M059J (cell line): ENCODE data around the gene HAL. TPM values are rescaled to one million over a fixed set of nuclear protein-coding genes. Genes with fewer than 3 reads are reported as not detected.
A peak's percentile ranks its signal among the peaks of the same experiment; 100 is the strongest.
"Not testable (repeated sequence)": the region's sequence is repeated elsewhere in the genome, so short reads cannot be mapped to it uniquely, and the experiment has no call there.

Experiments used
- DNase-seq: peaks from one replicate; pipeline ENCODE4 v3.0.0-alpha.2; 2012; ENCODE audit warnings: low read depth
- total RNA-seq: library from RNA; depleted of rRNA; stranded (reverse); fragments of >200 nt; shearing (Covaris generic); gene quantifications from 2 replicates; pipeline ENCODE4 v1.2.3, GENCODE V29; 2014

Gene HAL
- total RNA-seq, 1 experiment from 2014 or later, result not detected

DNA sequence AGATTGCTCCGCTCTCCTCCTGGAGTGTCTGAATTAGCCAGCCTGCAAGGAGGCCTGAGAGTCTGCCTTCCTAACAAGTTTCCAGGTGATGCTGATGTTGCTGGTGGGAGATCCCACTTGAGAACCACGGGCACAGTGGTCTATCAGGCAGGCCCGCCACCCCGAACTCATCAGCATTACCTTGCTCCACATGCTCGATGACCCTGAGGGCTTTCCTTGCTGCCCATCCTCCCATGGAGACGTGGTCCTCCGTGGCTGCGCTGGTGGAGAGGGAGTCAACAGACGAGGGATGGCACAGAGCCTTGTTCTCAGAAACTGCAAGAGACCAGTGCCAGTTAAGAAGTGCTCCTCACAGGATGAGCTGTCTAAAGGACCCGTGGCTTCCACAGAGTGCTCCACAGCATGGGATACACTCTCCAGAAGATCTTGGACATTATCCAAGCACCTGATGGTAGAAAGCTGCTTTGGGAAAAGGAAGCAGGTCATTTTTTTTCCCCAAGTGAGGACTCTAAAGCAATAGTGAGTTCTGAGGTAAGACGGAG, 18.3 kb downstream of the HAL start:
- no peak for DNase-seq

DNA sequence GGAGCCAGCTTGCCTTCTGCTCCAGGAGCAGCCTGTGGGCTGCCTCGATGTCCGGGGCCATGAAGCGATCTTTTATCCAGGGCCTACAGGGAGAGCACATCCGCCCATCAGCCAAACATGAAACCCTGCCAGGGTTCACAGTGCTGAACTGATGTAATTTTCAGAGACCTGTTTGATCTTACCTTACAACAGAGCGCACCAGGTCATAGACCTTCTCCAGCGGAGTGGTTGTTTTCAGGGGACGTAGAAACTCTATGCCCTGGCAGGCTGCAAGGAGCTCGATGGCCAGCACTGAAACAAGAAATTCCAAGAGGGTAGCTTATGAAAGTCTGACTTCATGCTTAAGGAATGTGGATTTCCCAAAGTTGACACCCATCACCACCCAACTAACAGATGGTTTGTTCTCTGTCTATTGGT, 19.7 kb downstream of the HAL start:
- peak; percentile 13 for DNase-seq

DNA sequence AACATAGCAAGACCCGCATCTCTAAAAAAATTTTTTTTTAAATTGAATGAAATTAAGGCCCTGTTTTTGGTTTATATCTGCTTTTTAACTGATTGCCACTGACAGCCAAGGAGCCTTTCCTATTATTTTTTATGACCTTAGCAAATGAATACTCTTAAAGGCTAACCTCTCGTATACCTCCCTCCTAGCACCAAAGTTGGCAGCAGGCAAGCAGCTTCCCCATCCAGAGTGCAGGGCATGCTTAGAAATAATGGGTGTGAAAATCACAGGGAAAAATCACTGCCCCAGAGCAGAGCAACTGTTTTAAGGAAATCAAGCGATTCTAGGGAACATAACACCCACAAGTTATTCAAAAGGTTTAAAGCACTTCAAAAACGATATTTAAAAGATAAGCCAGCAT, 20.7 kb downstream of the HAL start:
- no peak for DNase-seq

DNA sequence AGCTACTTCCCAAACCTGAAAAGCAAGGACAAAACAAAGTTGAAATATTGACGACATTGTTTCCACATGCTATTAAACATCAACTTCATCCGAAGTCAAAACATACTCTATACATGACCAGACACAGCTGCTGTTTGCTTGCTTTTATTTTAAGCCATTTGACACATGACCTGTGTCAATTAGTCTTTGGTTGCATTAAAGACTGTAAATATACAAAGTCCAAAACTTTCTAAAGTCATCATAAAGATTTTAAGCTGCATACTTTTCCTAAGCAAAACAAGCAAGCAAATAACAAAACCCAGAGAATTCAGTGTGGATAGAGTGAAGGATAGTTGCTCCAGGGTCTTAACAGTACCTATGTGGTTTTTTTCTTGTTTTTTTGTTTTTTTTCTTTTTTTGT, 21.8 kb downstream of the HAL start:
- no peak for DNase-seq

DNA sequence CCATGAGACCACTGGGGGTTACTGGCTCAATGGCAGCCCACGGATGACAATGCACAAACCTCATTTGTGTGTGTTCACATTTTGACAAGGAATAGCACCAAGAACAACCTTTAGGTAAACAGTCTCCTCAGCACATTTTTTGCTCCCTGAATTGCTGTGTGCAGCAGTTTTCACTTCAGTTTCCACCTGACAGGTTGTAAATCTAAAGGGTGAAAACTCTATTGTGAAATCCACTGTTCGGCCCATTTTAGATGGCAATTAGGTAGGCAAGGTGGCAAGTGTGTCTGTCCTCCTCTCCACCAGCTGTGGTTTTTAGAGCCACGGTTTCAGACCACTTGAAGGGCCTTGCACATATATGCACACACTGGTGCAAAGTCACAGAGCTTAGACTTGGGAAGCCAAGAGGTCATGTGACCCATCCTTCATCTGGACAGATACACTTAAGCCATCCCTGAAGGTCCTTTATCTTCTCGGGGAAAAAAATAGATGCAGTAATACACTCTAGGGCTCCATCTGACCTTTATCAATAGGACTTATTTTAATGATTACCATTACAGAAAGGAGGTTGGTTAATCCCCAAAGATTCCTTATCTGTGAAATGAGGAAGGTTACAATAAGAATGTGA, 23.2 kb downstream of the HAL start:
- DNase-seq, result no peak

DNA sequence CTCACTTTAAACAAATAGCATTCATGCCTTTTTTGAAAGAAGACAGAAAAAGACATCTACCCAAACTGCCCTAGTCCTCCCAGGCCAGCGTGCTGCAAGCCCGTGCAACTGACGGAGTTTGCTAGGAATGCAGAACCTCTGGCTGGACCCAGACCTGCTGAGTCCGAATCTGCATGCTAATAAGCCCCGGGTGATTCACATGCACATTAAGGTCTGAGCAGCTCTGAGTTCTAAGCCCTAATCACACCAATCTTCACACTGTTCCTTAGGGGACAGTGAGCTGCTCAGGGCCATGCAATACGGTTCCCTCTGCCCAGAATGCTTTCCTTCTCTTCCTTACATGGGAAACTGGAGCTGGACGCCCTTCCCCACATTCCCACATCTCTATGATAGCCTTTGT, 25.2 kb downstream of the HAL start:
- peak; percentile 4 for DNase-seq

DNA sequence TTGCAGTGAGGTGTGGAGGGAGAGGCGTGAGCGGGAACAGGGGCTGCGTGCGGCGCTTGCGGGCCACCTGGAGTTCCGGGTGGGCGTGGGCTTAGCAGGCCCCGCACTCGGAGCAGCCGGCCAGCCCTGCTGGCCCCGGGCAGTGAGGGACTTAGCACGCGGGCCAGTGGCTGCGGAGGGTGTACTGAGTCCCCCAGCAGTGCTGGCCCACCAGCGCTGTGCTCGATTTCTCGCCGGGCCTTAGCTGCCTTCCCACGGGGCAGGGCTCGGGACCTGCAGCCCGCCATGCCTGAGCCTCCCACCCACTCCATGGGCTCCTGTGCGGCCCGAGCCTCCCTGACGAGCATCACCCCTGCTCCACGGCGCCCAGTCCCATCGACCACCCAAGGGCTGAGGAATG, 27.0 kb downstream of the HAL start:
- DNase-seq, result not testable (repeated sequence)

DNA sequence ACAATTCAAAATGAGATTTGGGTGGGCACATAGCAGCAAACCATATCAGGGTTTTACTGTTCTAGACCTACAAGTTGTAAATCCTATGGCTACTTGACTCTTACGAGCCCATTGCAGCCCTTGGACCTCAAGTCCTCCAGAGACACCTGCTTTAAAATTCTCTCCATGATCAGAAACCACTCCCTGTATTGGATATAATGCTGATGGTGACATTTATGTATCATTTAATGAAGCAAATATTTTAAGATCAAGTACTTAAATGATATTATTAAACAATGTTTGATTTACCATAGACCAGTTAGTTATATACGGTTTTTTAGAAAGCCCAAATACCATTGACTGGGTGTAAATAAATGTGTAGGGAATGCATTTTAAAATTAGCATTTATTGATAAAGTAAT, 28.8 kb downstream of the HAL start:
- DNase-seq, result no peak

DNA sequence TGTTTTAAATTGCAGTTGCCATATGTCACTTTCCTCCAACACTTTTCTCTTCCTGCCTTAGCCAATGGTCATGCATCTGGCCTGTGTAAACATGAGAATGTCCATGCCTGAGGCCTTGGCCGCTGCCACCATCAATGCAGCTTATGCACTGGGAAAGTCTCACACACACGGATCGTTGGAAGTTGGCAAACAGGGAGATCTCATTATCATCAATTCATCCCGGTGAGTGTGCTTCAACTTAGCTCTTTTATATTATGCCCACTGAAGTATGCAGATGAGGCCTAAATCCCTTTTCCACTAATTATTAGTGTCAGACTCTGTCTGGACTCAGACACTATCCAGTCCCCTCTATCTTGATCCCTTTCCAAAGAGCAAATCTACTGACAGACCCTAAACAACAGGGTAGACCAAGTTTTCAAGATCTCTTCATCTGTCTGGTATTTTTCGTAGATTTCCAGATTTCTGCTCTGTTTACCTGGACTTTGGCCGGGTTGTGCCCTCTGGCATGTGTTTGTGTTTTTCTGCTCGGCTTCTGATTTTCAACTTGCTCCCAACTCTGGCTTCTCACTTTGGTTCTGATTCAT, 29.8 kb downstream of the HAL start:
- DNase-seq, result peak; percentile 4

DNA sequence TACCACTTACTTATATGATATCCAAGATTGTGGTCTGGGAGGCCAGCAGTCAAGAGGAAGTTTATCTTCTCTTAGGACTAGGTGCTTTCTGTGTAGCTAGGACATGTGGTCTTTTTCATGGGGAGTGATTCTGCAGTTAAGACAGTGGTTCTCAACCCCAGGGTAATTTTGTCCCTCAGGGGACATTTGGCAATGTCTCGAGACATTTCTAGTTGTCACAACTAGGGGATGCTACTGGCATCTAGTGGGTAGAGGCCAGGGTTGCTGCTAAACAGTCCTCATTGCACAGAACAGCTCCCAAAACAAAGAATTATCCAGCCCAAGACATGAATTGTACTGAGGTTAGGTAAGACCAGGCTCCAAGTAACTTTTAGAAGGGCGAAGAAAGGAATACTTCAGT, 33.0 kb downstream of the HAL start:
- DNase-seq, result peak; percentile 26

DNA sequence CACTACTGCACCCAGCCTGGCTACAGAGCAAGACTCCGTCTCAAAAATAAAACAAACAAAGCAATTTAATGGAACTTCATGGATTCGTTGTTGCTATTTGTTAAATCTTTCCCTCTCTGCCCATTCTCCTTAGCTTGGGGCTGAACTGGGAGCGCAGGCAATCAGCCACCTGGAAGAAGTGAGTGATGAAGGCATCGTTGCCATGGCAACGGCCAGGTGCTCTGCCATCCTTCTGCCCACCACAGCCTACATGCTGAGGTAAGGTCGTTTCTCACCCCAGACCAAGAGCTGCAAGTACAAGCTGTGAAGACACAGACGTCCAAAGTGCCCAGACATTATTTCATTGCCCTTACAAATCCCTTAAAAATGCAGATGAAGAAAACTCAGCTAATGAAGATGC, 33.9 kb downstream of the HAL start:
- DNase-seq, result no peak

DNA sequence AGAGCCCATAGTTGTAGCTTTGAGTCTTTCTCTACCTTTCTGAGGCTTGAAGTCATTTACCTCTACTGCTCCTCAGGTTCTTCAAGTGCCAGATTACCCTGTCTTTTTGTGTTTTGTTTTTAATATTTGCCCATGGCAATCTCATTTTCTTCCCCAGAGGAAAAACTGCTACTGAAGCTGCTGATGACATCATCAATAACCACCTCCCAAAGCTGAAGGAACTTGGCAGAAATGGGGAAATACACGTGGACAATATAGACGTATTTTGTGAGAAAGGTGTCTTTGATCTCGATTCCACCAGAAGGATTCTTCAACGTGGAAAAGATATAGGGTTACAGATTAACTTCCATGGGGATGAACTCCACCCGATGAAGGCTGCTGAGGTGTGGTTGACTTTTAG, 35.9 kb downstream of the HAL start:
- DNase-seq, result no peak

DNA sequence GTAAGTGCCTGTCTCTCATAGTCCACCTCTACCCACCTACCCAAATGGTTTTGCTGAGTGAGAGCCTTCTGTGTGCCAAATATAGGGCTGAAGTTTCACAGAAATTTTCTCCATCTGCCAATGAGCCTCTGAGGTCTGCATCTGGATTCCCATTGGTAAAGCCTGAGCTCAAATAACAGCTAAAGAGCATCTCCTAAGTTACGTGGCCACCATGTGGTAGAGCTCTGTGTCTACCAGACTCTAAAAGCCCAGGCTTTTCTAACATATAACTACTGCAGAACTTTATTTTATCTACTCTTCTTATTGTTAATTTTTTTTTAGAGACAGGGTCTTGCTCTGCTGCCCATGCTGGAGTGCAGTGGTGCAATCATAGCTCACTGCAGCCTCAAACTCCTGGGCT, 37.0 kb downstream of the HAL start:
- DNase-seq, result peak; percentile 35

DNA sequence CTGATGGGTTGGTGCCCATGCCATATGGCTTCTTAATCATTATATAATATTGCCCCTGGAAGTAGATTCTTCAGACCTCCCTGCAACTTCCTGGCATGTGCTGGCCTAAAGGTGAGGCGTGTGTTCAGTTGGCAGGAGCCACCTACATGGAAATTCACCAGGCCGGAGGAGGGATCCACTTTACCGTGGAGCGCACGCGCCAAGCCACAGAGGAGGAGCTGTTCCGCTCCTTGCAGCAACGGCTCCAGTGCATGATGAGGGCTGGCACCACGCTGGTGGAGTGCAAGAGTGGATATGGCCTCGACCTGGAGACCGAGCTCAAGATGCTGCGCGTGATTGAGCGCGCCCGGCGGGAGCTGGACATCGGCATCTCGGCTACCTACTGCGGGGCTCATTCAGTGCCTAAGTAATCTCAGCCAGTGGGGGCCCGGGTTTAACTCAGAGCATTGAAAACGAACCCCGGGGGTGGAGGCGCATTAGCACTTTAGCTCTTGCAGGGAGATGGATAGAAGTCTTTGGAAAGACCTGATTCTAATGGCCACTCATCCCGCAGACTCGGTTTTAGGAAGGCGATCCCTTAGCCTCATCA, 39.5 kb downstream of the HAL start:
- DNase-seq, result no peak

DNA sequence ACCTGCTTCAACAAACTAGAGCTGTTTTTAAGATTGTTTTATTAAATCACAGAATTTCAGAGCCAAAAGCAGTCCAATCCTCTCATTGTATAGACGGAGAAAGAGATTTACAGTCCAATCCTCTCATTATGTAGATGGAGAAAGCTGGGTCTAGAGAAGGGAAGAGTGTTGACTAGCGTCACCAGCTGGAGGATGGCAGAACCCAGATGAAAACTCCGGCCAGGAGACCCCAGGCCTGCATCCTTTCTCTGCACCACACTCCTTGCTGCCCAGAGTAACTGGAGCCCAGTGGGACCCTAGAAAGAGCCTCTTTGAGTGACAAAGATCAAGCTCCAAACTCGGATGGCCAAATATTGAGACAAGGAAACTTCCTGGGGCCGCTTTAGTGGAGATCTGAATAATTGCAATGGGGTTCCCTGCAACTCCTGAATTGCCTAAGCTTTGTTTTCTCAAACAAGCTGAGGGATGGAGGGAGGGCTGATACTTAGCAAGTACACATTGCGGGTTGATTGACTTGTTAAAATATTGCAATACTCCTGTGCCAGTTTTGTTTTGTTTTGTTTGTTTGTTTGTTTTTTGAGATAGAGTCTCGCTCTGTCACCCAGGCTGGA, 40.5 kb downstream of the HAL start:
- DNase-seq, result no peak

DNA sequence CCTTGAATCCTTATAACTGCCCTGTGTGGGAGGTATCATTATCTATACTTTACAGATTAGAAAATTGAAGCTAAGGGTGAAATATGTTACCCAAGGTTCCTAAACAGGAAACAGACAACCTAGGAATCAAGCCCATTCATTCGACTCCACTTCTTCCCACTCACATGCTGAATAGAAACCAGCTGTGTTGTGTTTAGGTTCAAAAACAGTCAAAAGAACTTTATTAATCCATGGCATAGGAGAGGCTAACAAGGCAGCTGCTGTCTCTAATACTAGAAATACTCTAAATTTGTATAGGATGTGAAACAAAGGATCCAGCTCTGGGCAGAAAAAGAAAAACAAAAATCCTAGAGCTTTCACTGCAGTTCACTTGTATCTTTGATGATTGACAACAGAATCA, 43.1 kb downstream of the HAL start:
- no peak for DNase-seq

DNA sequence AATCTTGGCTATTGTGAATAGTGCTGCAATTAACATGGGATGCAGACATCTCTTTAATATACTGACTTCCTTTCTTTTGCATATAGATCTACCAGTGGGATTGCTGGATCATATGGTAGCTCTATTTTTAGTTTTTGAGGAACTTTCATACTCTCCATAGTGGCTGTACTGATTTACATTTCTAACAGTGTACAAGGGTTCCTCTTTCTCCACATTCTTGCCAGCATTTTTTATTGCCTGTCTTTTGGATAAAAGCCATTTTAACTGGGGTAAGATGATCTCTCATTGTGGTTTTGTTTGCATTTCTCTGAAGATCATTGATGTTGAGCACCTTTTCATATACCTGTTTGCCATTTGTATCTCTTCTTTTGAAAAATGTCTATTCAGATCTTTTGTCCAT, 44.6 kb downstream of the HAL start:
- DNase-seq, result peak; percentile 15

DNA sequence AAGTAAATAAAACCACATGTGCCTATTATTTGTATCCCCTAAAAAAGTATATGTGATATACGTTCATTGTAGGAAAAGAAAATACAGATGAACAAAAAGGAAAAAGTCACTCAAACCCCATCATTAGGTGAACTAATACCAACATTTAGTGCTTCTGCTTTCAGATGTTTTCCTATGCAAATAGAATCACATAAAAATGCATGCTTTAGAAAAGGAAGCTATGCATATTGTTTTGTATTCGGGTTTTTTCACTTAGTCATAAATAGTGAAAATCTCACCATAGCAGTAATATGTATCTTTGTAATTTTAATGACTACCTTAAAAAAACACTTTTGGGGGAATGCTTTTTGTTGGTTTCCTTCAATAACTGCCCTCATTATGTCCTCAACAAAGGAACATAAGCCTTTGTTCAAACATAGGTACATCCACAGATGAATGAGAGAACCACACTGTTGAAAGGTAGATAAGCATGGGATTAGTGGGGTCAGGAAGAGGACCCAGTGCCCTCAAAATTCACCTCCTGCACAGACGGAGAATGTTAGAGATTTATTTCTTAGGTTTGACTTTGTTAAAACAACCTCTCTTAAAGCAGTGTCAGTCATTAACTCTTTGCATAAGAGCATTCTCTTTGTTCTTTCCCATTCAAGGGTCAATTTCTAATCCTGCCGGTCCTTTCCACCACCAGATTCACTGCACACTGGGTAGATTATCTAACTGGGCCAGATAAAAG, 46.5 kb downstream of the HAL start:
- no peak for DNase-seq

DNA sequence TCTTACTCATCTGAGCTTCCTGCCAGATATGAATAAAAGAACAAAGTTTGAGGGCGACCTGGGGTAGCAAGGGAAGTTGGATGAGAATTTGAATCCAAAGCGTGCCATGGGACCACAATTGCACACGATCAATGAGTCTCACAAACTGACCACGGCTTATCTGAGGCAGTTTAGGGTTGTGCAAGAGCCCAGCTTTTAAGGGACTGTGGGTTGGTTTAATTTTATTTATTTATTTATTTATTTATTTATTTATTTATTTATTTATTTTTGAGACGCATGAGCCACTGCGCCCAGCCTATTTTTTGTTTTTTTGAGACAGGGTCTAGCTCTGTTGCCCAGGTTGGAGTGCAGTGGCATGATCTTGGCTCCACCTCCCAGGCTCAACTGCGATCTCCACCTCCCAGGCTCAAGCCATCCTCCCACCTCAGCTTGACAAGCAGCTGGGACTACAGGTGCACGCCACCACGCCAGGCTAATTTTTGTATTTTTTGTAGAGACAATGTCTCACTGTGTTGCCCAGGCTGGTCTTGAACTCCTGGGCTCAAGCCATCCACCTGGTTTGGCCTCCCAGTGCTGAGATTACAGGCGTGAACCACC, 51.9 kb downstream of the HAL start:
- DNase-seq, result no peak

DNA sequence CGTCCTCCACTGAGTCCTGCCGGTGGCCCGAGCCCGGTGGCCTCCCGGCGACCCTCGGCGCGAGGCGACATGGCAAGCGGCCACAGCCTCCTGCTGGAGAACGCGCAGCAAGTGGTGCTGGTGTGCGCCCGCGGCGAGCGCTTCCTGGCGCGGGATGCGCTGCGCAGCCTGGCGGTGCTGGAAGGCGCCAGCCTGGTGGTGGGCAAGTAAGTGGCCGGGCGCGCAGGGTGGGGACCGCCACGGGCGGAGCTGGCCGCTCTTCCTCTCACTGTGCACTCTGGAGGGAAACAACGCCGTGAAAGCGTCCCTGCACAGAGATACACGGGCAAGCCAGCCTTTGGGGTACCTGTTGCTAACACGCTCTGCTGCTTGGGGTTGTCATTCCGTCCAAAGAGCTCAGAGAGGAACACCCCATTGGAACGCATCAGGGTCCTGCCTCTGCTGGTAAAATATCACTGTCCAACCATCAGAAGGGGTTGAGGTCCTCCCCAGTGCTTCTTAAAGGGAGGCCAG, 52.8 kb downstream of the HAL start, which contains the start of gene AMDHD1:
Gene AMDHD1, plus strand, starts transcription at position 2 of the 513 bp plus-strand sequence. Its CDS starts 68 bp downstream, at position 70.
- peak; percentile 50 for DNase-seq

DNA sequence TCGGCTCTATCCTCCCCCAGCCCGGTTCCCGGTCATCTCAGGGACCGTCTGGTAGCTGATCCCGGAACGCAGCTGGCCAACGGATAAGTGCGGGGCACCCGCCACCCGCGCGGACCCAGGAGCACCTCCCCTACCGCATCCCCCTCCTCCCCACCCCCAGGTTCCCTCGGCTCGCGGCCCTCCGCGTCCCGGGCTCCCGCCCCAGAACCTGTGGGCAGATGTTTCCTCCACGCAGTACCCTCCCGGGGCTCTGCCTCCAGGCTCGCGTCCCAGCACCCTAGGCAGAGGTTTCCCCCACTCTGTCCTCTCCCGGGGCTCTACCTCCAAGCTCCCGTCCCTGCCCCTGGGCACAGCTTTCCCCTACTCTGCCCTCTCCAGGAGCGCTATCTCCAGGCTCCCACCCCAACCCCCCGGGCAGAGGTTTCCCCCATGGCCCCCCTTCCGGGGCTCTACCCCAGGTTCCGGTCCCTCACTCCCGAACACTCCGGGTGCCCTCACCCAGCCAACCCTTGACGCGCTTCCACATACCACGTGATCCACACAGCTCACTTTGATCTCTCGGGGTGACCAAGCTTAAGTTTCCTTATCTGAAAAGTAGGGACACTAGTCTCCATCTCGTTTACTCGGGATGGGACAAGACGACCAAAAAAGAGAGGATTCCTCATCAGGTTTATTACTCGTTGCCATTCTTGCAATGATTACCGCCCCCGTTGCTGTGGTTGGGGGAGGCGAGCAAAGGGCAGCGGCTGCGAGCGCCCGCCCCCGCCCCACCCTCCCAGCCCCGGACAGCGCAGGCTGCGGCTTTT, 53.4 kb downstream of the HAL start, which contains the start of gene CCDC38:
Gene CCDC38, minus strand, starts transcription at position 91 of the 806 bp plus-strand sequence. CDS start 6,105 bp downstream, outside the sequence.
- peak; percentile 86 for DNase-seq
